ENCODE results near the gene TMSB10. TPM values are rescaled to one million over a fixed set of nuclear protein-coding genes. Genes with fewer than 3 reads are reported as not detected.

TMSB10 gene
- total RNA-seq, 1 donor from 2014 or later, result 925 TPM

DNA sequence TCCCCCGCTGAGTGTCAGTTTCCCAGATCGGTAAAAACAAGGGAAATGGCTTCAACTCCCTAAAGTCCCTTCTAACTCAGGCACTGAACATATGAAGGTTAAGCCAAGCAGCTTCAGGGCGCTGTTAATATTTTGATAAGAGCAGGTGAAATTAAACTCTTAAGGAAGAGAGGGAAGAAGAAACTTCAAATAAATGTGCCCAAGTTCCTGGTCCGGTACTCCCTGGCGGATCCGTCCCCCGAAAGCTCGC lies 25.1 kb upstream of the TMSB10 start:
- Mint-ChIP-seq H3K36me3 (ENCODE audit: low read depth) (peaks cover 2% of the 10 kb centered on the region), H3K9me3 (no peaks in the 10 kb centered on the region), H3K4me3 (peak overlapping the region; percentile 85), H3K4me1 (peaks cover 37% of the 10 kb centered on the region), H3K27ac (peak overlapping the region; percentile 76), H3K27me3 (no peaks in the 10 kb centered on the region)
- CTCF ChIA-PET, result interaction anchor here (0.9 to 5.2 kb wide), 11 partner anchors 9 to 387 kb away, joined by 3 to 68 read pairs (median 6); partner anchors contain the start of gene TMSB10
- intact Hi-C loops (cut with micrococcal nuclease), result loop anchor here (1.0 to 5.0 kb wide), 6 partner anchors 9 to 407 kb away; partner anchors contain the start of gene DNAH6
- DNase-seq (no peak), ATAC-seq (ENCODE audit: low read depth) (no peak)
- POLR2A ChIA-PET, result interaction anchor here (0.9 to 5.0 kb wide), 10 partner anchors 8 to 66 kb away, joined by 3 to 85 read pairs (median 18); partner anchors contain the start of gene TMSB10
- TF ChIP-seq, protein P1, sequence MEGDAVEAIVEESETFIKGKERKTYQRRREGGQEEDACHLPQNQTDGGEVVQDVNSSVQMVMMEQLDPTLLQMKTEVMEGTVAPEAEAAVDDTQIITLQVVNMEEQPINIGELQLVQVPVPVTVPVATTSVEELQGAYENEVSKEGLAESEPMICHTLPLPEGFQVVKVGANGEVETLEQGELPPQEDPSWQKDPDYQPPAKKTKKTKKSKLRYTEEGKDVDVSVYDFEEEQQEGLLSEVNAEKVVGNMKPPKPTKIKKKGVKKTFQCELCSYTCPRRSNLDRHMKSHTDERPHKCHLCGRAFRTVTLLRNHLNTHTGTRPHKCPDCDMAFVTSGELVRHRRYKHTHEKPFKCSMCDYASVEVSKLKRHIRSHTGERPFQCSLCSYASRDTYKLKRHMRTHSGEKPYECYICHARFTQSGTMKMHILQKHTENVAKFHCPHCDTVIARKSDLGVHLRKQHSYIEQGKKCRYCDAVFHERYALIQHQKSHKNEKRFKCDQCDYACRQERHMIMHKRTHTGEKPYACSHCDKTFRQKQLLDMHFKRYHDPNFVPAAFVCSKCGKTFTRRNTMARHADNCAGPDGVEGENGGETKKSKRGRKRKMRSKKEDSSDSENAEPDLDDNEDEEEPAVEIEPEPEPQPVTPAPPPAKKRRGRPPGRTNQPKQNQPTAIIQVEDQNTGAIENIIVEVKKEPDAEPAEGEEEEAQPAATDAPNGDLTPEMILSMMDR (IDR thresholded peaks at IDR 0.05), result no peak

GRCh38 chr2:84880645-84881521 lies 24.6 kb upstream of the TMSB10 start, which contains the start of gene TRABD2A:
Gene TRABD2A (minus strand): TSS chr2:84881084. CDS start chr2:84881039, 45 bp downstream.
- Mint-ChIP-seq H3K9me3 (no peaks in the 10 kb centered on the region), H3K36me3 (ENCODE audit: low read depth) (peaks cover 2% of the 10 kb centered on the region), H3K27ac (peak within 1 kb of the TSS; percentile 93), H3K4me1 (peaks cover 38% of the 10 kb centered on the region), H3K4me3 (peak within 1 kb of the TSS; percentile 94), H3K27me3 (no peaks in the 10 kb centered on the region)
- ATAC-seq (ENCODE audit: low read depth), result peak; percentile 9
- DNase-seq, result peak; percentile 38
- POLR2A ChIA-PET, result interaction anchor here (0.7 to 5.0 kb wide), 14 partner anchors 8 to 386 kb away, joined by 3 to 85 read pairs (median 9); partner anchors contain the start of genes KCMF1 and TMSB10
- TF ChIP-seq, protein P1 (IDR thresholded peaks at IDR 0.05), result no peak
- CTCF ChIA-PET, result interaction anchor here (0.7 to 5.2 kb wide), 16 partner anchors 8 to 388 kb away, joined by 3 to 68 read pairs (median 5); partner anchors contain the start of gene TMSB10
- intact Hi-C loops (cut with micrococcal nuclease), result loop anchor here (1.0 to 5.0 kb wide), 6 partner anchors 8 to 406 kb away; partner anchors contain the start of gene DNAH6

DNA sequence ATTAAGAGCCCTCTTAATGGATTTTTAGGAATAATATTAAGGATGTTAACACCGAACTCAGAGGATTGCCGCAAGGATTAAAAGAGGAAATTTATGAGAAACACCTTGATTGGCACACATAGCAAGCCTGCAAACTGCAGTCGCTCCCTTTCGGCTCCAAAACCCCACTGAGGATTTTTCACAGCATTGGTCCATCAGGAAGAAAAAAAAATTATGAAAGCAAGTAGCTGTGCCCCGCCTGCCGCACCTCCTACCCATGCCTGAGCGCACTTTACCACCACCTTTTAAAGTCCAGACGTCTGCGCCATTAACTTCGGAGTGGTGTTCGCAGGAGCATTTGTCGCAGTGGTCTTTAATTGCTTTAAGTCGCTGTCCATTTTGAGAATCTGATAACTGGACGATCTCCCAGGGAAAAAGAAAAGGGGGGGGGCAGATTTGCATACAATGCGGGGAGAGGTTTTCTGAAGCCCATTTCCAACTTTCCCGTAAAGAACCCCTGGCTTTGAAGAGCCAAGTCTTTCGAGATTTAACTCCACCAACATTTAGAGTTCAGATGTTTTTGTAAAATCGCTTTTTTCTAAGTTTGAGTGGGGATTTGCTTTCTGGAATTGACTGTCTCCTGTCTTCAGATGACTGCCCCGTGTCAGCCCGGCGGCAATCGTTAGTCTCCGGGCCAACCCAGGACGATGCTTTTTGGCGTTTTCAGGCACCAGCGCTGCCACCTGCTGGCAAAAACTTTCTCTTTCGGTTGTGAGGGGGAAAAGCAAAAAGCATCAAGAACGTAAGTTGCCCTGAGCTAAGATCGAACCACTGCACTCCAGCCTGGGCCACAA lies 23.7 kb upstream of the TMSB10 start:
- POLR2A ChIA-PET, result interaction anchor here (0.5 to 5.0 kb wide), 14 partner anchors 7 to 387 kb away, joined by 3 to 85 read pairs (median 9); partner anchors contain the start of genes KCMF1 and TMSB10
- CTCF ChIA-PET, result interaction anchor here (0.6 to 5.2 kb wide), 26 partner anchors 11 to 663 kb away, joined by 3 to 68 read pairs (median 5); partner anchors contain the start of genes DNAH6 and TMSB10
- Mint-ChIP-seq H3K9me3 (no peaks in the 10 kb centered on the region), H3K36me3 (ENCODE audit: low read depth) (peaks cover 2% of the 10 kb centered on the region), H3K27me3 (no peaks in the 10 kb centered on the region), H3K4me1 (peaks cover 40% of the 10 kb centered on the region), H3K27ac (peak overlapping the region; percentile 93), H3K4me3 (peak overlapping the region; percentile 94)
- TF ChIP-seq, protein P1 (IDR thresholded peaks at IDR 0.05), result no peak
- peak; percentile 75 for DNase-seq
- ATAC-seq (ENCODE audit: low read depth), result peak; percentile 75
- intact Hi-C loops (cut with micrococcal nuclease), result loop anchor here (1.0 to 5.0 kb wide), 12 partner anchors 13 to 406 kb away; partner anchors contain the start of genes DNAH6 and TMSB10

DNA sequence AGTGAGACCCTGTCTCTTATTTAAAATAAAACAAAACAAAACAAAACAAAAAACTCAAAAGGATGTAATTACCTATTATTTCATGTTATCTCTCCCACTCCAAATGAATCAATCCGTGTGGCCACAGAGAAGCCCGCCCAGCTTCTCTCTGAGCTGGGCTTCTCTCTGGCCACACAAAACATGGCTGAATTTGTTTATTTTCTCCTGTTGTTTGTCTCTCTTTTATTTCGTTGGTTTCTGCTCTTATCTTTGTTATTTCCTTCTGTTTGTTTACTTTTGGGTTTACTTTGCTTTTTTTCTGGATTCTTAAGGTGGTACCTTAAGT lies 23.1 kb upstream of the TMSB10 start:
- intact Hi-C loops (cut with micrococcal nuclease), result loop anchor here (1.0 to 5.0 kb wide), 11 partner anchors 12 to 405 kb away; partner anchors contain the start of genes DNAH6 and TMSB10
- ChIA-PET POLR2A (interaction anchor here (0.7 to 5.0 kb wide), 9 partner anchors 8 to 387 kb away, joined by 3 to 85 read pairs (median 15); partner anchors contain the start of gene TMSB10), CTCF (interaction anchor here (0.6 to 5.2 kb wide), 22 partner anchors 12 to 662 kb away, joined by 3 to 68 read pairs (median 5); partner anchors contain the start of genes DNAH6 and TMSB10)
- H3K9me3 Mint-ChIP-seq, result no peaks in the 10 kb centered on the region
- no peaks in the 10 kb centered on the region for H3K27me3 Mint-ChIP-seq
- ATAC-seq (ENCODE audit: low read depth) (no peak), DNase-seq (no peak)
- H3K36me3 Mint-ChIP-seq (ENCODE audit: low read depth), result peaks cover 2% of the 10 kb centered on the region
- H3K27ac Mint-ChIP-seq, result peak overlapping the region; percentile 93
- peak overlapping the region; percentile 94 for H3K4me3 Mint-ChIP-seq
- peaks cover 45% of the 10 kb centered on the region for H3K4me1 Mint-ChIP-seq
- TF ChIP-seq, protein P1 (IDR thresholded peaks at IDR 0.05), result no peak
